ENCODE measurements around the gene MINDY4. TPM values are rescaled to one million over a fixed set of nuclear protein-coding genes. Genes with fewer than 3 reads are reported as not detected.
"Not testable (repeated sequence)": the region's sequence is repeated elsewhere in the genome, so short reads cannot be mapped to it uniquely, and the experiment has no call there.

MINDY4 gene
- total and polyA plus RNA-seq, 2 donors (not counting 1 experiment from before 2014, with no cell fraction given) = 6.1 to 6.3 TPM

DNA sequence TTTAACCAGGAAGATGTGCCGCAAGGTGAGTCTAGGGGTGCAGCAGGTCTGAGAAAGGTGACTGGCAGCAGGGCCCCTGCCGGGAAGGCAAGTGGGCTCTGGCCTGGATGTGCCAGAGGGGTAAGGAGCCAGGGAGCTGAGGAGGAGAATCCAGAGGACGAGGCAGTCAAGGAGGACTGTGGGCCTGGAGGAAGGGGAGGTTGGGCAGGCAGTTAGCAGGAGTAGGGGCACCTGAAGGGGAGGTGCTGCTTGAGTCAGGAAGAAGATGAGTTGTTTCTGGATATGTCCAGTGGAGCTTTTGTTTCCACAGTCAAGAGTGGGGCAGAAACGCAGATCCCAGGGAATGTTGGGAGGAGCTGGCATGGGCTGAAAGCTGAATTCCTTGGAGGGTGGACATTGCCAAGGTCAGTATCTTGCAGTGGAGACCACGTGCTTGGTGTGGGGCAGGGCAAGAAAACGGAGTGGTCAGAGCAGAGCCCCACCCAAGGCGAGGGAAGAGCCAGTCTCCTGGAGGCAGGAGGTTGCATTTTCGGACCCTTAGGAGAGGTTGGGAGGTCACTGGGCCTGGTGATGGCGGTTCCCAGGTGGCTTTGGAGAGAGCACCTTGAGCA lies 34.0 kb downstream of the MINDY4 start:
- Histone ChIP-seq H3K27ac (ENCODE audit: insufficient read depth, low read length) (peak overlapping the region; percentile 59), H3K4me2 (ENCODE audit: extremely low read depth, insufficient read depth, low read length) (no peak overlapping the region), H3K4me1 (ENCODE audit: control insufficient read depth, extremely low read depth, insufficient read depth, low read length) (peaks cover 25% of the 10 kb centered on the region), H2AFZ (ENCODE audit: low read length) (no peak overlapping the region), H3K79me2 (ENCODE audit: control insufficient read depth, insufficient read depth, low read length) (no peaks in the 10 kb centered on the region), H3K9me3 (ENCODE audit: control insufficient read depth, insufficient read depth, low read depth, low read length) (no peaks in the 10 kb centered on the region), H3K9ac (ENCODE audit: insufficient read depth, low read length) (no peak overlapping the region), H3K4me3 (replicated peaks in 1 of 4; ENCODE audit: control extremely low read depth in 1 of 4, insufficient read depth in 1 of 4, low read depth in 3 of 4, low read length in 4 of 4) (no peak overlapping the region), H3K27me3 (ENCODE audit: control insufficient read depth, insufficient read depth, low read length) (no peaks in the 10 kb centered on the region), H4K20me1 (ENCODE audit: control insufficient read depth, extremely low read depth, insufficient read depth, low read length) (no peaks in the 10 kb centered on the region), H3K36me3 (ENCODE audit: control insufficient read depth, insufficient read depth, low read length) (peaks cover 1% of the 10 kb centered on the region)
- TF ChIP-seq, protein P1, sequence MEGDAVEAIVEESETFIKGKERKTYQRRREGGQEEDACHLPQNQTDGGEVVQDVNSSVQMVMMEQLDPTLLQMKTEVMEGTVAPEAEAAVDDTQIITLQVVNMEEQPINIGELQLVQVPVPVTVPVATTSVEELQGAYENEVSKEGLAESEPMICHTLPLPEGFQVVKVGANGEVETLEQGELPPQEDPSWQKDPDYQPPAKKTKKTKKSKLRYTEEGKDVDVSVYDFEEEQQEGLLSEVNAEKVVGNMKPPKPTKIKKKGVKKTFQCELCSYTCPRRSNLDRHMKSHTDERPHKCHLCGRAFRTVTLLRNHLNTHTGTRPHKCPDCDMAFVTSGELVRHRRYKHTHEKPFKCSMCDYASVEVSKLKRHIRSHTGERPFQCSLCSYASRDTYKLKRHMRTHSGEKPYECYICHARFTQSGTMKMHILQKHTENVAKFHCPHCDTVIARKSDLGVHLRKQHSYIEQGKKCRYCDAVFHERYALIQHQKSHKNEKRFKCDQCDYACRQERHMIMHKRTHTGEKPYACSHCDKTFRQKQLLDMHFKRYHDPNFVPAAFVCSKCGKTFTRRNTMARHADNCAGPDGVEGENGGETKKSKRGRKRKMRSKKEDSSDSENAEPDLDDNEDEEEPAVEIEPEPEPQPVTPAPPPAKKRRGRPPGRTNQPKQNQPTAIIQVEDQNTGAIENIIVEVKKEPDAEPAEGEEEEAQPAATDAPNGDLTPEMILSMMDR (conservative IDR thresholded peaks at IDR 0.05 in 1 of 2, IDR thresholded peaks at IDR 0.05 in 1 of 2; ENCODE audit: low read depth in 1 of 2, low read length in 2 of 2) = no peak
- TF ChIP-seq EZH2 (IDR thresholded peaks at IDR 0.05; ENCODE audit: low read length, missing control alignments) = no peak
- no peak for DNase-seq (ENCODE audit: low read depth in 2 of 2)

DNA sequence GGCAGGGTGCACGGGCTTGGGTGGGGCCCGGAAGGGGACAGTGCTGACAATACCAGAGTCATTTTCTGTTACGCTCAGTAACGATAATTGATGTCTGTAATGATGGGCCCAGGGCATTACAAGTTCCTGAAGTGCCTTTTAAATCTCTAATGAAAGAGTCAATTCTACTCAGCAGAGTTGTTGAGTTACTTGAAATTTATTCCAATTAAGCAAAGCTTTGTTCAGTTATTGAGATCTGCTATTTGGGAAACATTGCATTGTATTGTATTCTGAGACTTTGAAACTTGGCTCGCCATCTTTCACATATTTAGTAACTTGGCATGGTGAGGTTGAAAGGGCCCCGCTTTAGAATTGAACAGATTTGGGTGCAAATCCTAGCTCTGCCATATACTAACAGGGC lies 34.7 kb downstream of the MINDY4 start:
- H3K36me3 ChIP-seq (ENCODE audit: control insufficient read depth, insufficient read depth, low read length) = peaks cover 1% of the 10 kb centered on the region
- DNase-seq (ENCODE audit: low read depth in 2 of 2) = no peak
- H3K9me3 ChIP-seq (ENCODE audit: control insufficient read depth, insufficient read depth, low read depth, low read length) = no peaks in the 10 kb centered on the region
- H2AFZ ChIP-seq (ENCODE audit: low read length) = no peak overlapping the region
- peaks cover 23% of the 10 kb centered on the region for H3K4me1 ChIP-seq (ENCODE audit: control insufficient read depth, extremely low read depth, insufficient read depth, low read length)
- no peak overlapping the region for H3K27ac ChIP-seq (ENCODE audit: insufficient read depth, low read length)
- no peak overlapping the region for H3K4me2 ChIP-seq (ENCODE audit: extremely low read depth, insufficient read depth, low read length)
- H3K27me3 ChIP-seq (ENCODE audit: control insufficient read depth, insufficient read depth, low read length) = no peaks in the 10 kb centered on the region
- no peaks in the 10 kb centered on the region for H3K79me2 ChIP-seq (ENCODE audit: control insufficient read depth, insufficient read depth, low read length)
- H3K9ac ChIP-seq (ENCODE audit: insufficient read depth, low read length) = no peak overlapping the region
- no peak for TF ChIP-seq EZH2 (IDR thresholded peaks at IDR 0.05; ENCODE audit: low read length, missing control alignments)
- TF ChIP-seq, protein P1 (conservative IDR thresholded peaks at IDR 0.05 in 1 of 2, IDR thresholded peaks at IDR 0.05 in 1 of 2; ENCODE audit: low read depth in 1 of 2, low read length in 2 of 2) = no peak
- H4K20me1 ChIP-seq (ENCODE audit: control insufficient read depth, extremely low read depth, insufficient read depth, low read length) = no peaks in the 10 kb centered on the region
- no peak overlapping the region for H3K4me3 ChIP-seq (replicated peaks in 1 of 4; ENCODE audit: control extremely low read depth in 1 of 4, insufficient read depth in 1 of 4, low read depth in 3 of 4, low read length in 4 of 4)

DNA sequence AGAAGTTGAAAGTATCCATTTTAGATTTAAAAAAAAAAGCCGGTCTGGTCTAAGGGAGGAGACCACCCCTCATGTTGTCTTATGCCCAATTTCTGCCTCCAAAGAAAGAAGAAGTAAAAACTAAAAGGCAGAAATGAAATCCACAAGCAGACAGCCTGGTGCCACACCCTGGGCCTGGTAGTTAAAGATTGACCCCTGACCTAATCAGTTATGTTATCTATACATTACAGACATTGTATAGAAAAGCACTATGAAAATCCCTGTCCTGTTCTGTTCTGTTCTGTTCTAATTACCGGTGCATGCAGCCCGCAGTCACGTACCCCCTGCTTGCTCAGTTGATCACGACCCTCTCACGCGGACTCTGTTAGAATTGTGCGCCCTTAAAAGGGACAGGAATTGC lies 36.3 kb downstream of the MINDY4 start:
- DNase-seq (ENCODE audit: low read depth in 2 of 2); H4K20me1 ChIP-seq (ENCODE audit: control insufficient read depth, extremely low read depth, insufficient read depth, low read length); H3K27me3 ChIP-seq (ENCODE audit: control insufficient read depth, insufficient read depth, low read length); H3K9me3 ChIP-seq (ENCODE audit: control insufficient read depth, insufficient read depth, low read depth, low read length); H3K79me2 ChIP-seq (ENCODE audit: control insufficient read depth, insufficient read depth, low read length); H3K4me3 ChIP-seq (replicated peaks in 1 of 4; ENCODE audit: control extremely low read depth in 1 of 4, insufficient read depth in 1 of 4, low read depth in 3 of 4, low read length in 4 of 4); H3K9ac ChIP-seq (ENCODE audit: insufficient read depth, low read length); H2AFZ ChIP-seq (ENCODE audit: low read length); H3K27ac ChIP-seq (ENCODE audit: insufficient read depth, low read length); H3K4me2 ChIP-seq (ENCODE audit: extremely low read depth, insufficient read depth, low read length); H3K36me3 ChIP-seq (ENCODE audit: control insufficient read depth, insufficient read depth, low read length): not testable (repeated sequence)
- peaks cover 19% of the 10 kb centered on the region for H3K4me1 ChIP-seq (ENCODE audit: control insufficient read depth, extremely low read depth, insufficient read depth, low read length)

DNA sequence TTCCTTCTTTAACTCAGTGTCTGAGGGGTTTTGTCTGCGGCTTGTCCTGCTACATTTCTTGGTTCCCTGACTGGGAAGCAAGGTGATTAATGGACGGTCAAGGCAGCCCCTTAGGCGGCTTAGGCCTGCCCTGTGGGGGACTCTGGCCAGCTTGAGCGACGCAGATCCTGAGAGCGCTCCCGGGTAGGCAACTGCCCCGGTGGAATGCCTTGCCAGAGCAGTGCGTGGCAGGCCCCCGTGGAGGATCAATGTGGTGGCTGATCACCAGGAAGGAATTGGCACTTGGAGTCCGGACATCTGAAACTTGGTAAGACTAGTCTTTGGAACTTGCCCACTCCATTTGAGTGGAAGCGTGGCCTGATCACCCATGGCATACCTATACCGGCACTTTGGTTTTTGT lies 36.7 kb downstream of the MINDY4 start:
- H4K20me1 ChIP-seq (ENCODE audit: control insufficient read depth, extremely low read depth, insufficient read depth, low read length); H3K27ac ChIP-seq (ENCODE audit: insufficient read depth, low read length); H3K9ac ChIP-seq (ENCODE audit: insufficient read depth, low read length); H2AFZ ChIP-seq (ENCODE audit: low read length); H3K79me2 ChIP-seq (ENCODE audit: control insufficient read depth, insufficient read depth, low read length); H3K4me3 ChIP-seq (replicated peaks in 1 of 4; ENCODE audit: control extremely low read depth in 1 of 4, insufficient read depth in 1 of 4, low read depth in 3 of 4, low read length in 4 of 4); DNase-seq (ENCODE audit: low read depth in 2 of 2); H3K36me3 ChIP-seq (ENCODE audit: control insufficient read depth, insufficient read depth, low read length); H3K4me2 ChIP-seq (ENCODE audit: extremely low read depth, insufficient read depth, low read length); H3K27me3 ChIP-seq (ENCODE audit: control insufficient read depth, insufficient read depth, low read length); H3K9me3 ChIP-seq (ENCODE audit: control insufficient read depth, insufficient read depth, low read depth, low read length): not testable (repeated sequence)
- H3K4me1 ChIP-seq (ENCODE audit: control insufficient read depth, extremely low read depth, insufficient read depth, low read length) = peaks cover 19% of the 10 kb centered on the region
